Activated CD4-positive, alpha-beta T cell treated with anti-CD3 and anti-CD28 coated beads, Interleukin-2, amount 50 U/mL, for 24 hours (primary cell): ENCODE results near the gene DERL3.
A peak's percentile ranks its signal among the peaks of the same experiment; 100 is the strongest.

Experiments
- DNase-seq, 2 donors: peaks; one replicate each; pipeline ENCODE4 v3.0.0-alpha.2; 2020; ENCODE audit warnings: low read depth in 1 of 2, low spot score in 1 of 2

DERL3 gene

DNA sequence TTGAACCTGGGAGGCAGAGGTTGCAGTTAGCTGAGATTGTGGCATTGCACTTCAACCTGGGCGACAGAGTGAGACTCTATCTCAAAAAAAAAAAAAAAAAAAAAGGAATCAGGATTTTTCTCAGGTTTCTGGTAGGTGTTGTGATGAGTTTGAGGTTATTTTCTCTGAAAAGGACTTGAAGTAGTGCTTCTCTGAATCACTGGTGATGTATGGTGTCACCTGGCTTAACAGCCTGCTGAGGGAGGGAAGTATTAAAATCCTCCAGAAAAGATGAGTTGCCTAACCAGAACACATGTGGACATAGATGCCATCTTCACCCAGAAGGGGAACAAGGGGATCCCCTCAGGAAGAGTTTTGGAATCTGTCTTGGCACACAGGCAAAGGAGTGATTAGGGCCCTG, 32.0 kb downstream of the DERL3 start:
- DNase-seq: no peak

DNA sequence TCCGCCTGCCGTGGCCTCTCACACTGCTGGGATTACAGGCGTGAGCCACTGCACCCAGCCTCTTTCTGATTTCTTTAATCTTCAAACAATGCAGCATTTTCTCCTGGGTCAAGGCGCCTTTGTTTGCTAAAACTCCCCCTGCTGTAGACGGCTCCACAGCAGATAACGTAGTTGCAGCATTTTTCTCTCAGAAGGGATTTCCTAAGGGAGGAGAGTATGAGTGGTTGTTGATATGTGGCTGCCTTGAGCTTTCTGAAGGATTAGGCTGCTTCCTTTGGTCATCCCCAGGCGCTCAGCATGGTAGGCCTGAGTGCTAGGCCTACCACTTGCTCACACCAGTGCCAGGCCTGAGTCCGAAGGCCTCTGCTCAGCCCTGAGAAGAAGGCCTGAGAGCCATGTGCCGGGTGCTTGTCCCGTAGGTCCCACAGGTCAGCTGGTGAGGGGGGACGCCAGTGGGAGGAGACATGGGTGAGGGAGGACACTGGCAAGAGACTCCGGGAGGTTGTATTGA, 34.0 kb downstream of the DERL3 start:
- DNase-seq: no peak

DNA sequence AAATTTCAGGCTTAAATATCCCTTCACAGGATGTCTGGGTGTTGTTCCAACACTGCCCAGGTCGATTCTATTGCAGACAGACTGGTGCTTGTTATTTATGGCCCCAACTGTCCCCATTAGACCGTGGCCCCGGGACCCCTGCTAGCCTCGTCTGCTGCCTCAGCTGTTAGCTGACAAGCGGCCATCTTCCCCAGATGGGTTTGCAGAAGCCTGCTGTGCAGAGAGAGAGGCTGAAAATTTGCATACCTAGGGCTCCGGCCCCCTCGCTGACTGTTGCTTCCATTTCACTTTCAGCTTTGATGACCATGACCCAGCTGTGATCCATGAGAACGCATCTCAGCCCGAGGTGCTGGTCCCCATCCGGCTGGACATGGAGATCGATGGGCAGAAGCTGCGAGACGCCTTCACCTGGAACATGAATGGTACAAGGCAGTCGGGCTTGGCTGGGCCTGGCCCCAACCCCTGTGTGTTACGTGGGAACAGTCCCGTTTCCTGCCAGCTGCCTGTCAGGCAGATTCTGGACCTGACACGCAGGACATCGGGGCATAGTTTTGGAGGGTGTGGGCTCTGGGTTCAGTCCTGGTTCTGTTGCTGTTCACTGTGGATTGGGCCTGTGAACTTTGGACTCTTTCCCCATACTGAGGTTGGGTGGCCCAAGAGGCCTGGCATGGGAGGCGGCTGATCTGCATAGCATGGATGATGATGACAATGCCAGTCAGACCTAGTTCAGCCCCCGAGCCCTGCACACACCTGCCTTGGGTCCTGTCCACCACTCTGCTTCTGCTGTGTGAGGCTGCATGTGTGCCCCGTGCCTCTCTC, 35.6 kb downstream of the DERL3 start:
- no peak for DNase-seq

DNA sequence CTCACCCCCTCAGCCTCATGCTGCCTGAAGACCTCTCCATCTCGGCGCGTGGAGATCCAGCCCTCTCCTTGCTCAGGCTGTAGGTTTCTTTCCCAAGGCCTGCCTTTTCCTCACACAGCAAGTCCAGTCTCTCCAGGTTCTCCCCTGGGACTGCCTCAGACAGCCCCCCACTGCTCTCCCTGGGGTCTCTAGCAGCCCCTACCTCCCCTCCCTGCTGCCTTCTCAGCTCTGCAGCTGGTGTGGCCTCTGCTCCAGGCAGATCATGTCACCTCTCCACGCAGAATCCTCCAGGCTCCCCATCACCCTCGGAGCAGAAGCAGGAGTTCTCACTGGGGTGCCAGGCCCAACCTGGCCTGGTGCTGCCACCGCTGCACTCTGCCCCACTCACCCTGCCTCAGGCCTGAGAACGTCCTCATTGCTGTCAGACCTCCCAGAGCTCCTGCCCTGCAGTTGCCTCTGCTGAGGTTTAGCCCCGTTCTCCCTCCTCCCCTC, 36.9 kb downstream of the DERL3 start:
- DNase-seq: no peak

DNA sequence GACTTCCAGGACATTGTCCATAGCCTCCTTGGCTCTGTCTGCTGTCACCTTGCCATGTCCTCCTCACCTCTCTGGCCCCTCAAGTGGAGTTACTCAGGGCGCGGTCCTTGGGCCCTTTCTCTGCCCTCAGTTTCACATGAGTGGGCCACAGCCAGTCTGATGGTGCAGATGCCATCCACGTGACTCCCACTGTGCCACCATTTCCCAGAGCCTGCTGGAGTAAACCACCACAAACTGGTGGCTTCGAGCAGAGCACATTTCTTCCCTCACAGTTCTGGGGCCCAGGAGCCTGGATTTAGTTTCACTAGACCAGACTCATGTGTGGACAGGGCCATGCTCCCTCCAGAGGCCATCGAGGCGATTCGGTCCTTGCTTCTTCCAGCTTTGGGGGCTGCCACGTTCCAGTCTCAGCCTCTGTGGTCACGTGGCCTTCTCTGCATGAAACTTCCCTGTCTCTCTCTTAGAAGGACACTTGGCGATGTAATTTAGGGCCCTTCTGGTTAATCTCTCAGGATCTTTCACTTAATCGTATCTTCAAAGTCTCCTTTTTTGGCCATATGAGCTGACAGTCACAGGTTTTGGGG, 37.5 kb downstream of the DERL3 start:
- DNase-seq: no peak

DNA sequence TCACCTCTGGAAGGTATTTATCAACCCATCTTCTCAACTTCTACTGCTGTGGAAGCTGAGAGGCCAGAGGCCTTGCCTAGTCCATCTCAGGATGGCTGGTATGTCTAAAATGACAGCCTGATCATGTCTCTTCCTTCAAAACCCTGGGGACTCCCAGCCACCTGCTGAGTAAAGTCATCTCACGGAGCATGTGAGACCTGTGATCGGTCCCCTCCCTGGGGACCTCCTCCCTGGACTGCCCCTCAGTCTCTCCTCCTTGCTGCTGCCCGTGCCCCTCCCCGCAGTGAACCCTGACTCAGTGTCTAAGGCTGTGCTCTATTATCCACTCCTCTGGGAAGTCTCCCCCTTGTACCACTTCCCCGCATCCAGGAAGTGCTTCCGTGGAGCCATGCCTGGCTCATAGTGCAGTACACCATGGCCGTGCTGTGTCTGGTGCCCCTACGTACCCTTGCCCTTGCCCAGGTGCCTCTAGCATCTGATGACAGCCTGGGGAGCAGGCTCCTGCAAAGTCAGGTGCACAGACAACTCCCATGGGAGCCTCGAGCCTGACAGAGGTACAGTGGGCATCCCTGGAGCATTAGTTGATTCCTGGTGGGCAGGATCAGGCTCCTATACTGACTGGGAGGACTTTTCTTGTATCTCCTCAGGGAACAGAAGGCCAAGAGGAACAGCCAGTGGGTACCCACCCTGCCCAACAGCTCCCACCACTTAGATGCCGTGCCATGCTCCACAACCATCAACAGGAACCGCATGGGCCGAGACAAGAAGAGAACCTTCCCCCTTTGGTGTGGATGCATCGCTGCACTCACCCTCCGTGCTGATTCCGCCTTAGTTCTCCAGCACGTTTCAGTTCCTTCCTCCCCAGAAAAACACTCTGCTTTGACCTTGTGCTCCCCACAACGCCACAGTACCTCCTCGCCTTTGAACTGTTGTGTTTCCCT, 38.2 kb downstream of the DERL3 start:
- DNase-seq: no peak

DNA sequence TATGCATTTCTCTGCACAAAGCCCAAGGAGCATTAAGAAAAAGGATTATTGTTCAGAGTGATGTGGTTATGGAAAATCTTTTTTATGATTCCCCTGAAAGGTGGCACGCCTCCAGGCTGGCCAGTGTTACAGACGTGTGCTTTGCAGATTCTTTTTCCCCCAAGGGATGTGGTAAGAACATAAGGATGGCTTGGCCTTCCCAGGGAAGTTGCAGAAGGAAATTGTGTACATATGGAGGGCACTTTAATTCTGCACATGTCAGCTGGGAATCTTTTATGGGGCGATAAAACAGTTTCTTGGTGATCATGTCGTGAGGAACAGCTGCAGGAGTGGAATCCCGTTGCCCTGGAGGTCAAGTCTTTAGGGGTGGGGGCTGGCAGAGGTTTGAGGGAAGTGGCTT, 42.3 kb downstream of the DERL3 start:
- DNase-seq: no peak

DNA sequence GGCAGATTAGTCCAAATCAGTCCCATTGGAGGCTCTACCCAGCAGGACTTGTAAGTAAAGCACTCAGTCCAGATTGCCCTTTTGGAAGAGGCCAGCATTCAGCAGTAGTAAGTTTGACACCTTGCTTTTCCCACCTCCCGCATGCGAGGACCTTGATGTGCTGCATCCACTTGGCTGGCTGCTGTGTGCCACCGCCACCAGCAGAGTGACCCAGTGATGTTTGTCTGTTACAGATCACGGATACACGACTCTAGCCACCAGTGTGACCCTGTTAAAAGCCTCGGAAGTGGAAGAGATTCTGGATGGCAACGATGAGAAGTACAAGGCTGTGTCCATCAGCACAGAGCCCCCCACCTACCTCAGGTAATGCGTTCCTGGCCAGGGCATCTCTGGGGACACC, 45.5 kb downstream of the DERL3 start:
- no peak for DNase-seq

DNA sequence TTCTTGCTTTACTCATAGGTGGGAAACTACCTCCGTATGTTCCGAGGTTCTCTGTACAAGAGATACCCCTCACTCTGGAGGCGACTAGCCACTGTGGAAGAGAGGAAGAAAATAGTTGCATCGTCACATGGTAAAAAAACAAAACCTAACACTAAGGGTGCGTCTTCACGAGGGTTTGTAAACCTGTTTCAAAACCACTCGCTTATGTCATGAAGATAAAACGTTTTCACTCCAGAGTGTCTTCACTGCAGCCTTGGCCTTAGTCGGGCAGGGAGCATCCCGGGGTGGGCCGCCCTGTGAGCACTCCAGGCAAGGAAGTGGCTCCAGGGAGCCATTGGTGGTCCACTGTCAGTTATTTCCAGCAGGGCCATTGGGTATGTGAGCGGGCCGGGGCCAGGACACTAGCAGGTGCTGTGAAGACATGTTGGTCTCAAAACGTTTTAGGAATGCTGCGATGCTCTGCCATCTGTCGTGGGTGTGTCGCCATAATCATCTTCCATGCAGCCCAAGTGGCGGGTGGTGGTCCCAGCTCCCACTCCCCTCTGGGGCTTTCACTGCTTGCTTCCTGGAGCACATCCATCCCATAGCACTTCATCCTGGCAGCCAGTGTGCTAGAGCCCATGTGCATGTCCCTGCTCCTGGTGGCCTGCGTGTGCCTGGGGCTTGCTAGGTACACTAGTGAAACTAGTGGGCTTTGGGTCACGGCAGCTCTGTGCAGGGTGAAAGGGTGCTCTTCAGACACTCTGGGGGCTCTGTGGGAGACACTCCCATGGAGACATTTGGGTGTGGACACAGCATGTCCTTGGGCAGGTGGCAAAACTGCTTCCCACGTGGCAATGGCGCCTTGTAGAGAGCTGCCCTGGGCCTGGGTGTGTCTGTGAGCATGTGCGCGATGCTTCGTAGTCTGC, 46.8 kb downstream of the DERL3 start:
- no peak for DNase-seq

DNA sequence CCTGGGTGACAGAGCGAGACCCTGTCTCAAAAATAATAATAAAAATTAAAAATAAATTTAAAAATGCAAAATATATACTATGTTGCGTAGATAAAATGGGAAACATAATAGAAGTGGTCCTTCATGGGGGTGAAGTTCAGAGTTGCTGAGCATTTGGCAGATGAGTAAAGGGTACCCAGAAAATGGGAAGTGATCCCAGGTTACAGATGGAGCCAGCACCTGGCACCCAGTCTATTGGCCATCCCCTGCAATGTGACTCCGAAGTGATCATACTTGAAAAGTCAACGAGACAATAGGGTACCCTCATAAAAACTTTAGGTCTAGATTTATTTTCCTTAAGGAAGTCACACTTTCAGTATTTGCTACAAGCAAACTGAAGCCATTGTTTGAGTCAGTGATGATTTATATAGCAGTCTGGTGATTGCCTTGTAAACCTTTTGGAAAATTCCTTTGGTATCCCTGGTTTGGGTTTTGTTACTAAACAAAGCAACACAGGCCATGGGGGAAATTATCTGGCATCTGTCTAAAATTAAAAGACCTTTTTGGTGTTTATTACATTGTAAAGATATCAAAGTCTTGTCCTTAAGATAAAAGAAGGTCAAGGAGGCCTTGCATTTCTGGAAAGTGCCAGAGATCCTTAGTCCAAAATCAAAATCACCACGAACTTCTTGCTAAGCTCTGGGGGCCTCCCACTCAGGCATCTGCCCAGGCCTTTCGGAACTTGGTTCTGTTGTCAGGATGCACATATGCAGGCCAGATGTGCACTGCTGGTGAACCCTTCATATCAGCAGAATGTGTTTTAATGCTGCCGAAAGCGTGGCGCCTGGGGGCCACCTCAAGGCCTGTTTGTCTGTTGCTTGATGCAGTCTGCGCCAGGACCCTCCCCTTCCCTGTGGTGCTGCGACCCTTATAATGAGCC, 47.7 kb downstream of the DERL3 start:
- no peak for DNase-seq

DNA sequence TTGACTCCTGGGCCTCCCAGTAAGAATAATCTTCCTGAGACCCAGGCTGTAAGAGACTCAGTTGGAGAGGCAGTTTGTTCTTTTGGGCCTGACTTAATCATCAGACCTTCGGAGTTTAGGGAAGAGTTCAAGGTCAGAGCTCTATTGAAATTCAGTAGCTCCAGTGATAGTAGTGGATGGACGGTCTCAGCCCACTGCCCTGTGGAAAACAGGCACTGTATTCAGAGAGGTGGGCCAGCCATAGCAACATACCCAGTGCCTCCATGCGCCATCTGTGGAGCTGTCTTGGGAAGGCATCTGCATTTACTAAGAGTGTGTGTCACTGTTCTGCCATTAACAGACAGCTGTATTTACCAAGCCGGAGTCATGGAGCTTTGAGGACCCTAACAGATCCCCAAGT, 49.2 kb downstream of the DERL3 start:
- no peak for DNase-seq

DNA sequence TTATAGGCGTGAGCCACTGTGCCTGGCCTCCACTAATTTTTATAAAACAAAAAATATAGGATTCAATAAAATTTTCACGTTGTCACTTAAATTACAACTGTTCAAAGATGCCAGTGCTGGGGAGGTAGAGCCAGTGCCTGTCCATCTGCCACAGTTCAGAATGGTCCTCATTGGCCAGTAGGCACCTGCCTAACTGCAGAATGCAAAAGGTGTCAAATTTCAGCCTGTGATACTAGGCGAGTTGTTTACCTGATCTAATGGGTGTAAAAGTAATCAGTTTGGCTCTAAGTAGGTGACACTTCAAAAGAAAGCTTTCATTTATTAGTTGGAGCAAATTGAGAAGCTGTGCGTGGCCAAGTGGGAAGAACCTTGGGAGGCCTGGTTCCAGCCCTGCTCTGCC, 49.7 kb downstream of the DERL3 start:
- no peak for DNase-seq

DNA sequence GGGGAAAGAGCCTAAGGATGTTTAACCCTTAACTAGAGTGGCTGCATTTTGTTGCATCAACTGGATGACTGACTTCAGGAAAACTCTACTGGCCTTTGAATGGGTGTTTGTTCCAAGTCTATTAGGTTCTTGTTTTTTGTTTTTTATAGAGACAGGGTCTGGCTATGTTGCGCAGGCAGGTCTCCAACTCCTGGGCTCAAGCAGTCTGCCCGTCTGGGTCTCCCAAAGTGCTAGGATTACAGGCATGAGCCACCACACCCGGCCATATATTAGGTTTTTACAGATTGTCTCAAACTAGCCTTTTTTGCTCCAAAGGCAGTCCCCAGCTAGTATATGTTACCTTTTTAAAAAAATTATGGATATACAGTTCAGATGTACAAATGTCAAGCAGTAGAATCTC, 50.9 kb downstream of the DERL3 start:
- DNase-seq: no peak

DNA sequence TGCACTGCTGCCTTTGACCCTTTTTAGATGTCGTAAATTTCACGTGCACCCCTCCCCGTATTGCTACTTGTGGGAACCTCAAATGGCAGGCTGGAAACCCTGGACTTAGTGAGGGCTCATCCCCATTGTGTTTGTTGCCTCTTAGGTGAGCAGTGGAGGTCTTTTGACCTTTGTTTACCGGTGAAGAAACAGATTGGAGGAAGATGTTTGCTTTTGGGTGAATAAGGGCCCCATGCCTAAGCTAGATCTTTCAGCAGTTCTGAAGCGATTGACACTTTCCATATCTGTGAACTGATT, 51.3 kb downstream of the DERL3 start:
- no peak for DNase-seq

DNA sequence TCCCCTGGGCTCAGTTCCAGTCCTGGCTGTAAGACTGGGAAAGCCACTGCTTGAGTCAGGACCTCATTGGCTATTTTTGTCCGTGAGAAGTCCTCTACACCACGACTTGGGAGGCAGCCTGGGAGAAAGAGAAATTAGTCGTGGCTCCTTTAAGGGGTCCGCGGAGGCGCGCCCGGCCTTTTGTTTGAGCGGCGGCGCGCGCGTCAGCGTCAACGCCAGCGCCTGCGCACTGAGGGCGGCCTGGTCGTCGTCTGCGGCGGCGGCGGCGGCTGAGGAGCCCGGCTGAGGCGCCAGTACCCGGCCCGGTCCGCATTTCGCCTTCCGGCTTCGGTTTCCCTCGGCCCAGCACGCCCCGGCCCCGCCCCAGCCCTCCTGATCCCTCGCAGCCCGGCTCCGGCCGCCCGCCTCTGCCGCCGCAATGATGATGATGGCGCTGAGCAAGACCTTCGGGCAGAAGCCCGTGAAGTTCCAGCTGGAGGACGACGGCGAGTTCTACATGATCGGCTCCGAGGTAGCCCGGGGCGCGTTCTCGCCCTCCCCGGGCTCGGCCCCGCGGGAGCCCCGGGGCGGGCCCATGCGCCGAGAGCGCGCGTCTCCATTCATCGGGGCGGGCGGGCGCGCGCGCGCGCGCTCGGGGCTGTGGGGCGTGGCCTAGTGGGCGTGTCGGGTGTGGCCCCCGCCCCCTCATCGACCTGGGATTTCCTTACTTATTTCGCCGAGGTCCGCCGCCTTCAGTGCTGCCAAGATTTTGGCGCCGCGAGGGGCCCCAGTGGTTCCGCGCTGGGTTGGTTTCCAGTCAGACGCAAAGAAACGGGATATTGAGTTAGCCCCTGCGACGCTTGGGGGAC, 51.8 kb downstream of the DERL3 start, which contains the start of gene SMARCB1:
Gene SMARCB1, plus strand, starts transcription at position 215 of the 848 bp plus-strand sequence. Its CDS starts 204 bp downstream, at position 419.
- DNase-seq: peak; percentile 80 to 84

DNA sequence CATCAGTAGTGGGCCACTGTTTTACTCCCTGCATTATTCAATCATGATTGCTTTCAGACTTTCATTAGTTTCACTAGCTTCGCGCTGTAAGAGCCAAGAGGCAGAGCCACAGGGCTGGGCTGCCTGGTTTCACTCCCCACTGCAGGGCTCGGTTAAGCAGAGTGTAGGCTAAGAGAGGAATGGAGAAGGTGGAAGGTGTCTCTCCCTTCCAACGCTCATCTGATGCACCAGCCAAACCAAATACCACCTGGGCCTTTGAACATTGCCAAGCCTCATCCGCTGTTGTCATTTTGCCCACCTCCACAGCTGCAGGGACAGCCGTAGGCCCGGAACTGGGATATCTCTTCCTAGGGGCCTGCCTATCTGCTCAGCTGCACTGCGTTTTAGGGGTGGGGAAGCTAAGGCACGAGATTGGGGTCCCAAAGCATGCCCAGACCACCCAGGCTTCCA, 52.5 kb downstream of the DERL3 start:
- DNase-seq: no peak
